Right atrium auricular region (tissue), 2 donors: ENCODE measurements around the gene ATP2B2. TPM values are rescaled to one million over a fixed set of nuclear protein-coding genes. Genes with fewer than 3 reads are reported as not detected.

Source experiments
- DNase-seq: peaks from one replicate; pipeline ENCODE4 v3.0.0-alpha.2; 2019; ENCODE audit warnings: low spot score
- H3K27ac ChIP-seq, 2 donors: fragments of 200-600 bp; sonication (generic); 1 replicate in 1 of 2; 2 replicates in 1 of 2; pipeline ENCODE4 v1.5.1; 2016 to 2019
- H3K27me3 ChIP-seq, 2 donors: fragments of 200-600 bp; sonication (generic); one replicate each; pipeline versions ENCODE4 v1.5.1 to v1.6.0; 2017 to 2019
- H3K36me3 ChIP-seq: fragments of 200-600 bp; sonication (generic); one replicate; pipeline ENCODE4 v1.5.1; 2016
- H3K4me1 ChIP-seq, 2 donors: fragments of 200-600 bp; sonication (generic); one replicate each; pipeline versions ENCODE4 v1.5.1 to v1.6.0; 2017 to 2019
- H3K4me3 ChIP-seq, 2 donors: fragments of 200-600 bp; sonication (generic); 1 replicate in 1 of 2; 2 replicates in 1 of 2; pipeline ENCODE4 v1.5.1; 2017 to 2019; ENCODE audit warnings: mild to moderate bottlenecking in 1 of 2, moderate library complexity in 1 of 2
- H3K9me3 ChIP-seq, 2 donors: fragments of 200-600 bp; sonication (generic); one replicate each; pipeline ENCODE4 v1.5.1; 2019
- total RNA-seq, 2 donors: library from RNA; depleted of rRNA; stranded (reverse); fragments of >200 nt; gene quantifications; one replicate each; pipeline ENCODE4 v1.1.0, GENCODE V29; 2016
- TF ChIP-seq, protein P1 (sequence below), 2 donors: fragments of 200-600 bp; sonication (generic); IDR thresholded peaks; one replicate each; pipeline ENCODE4 v1.5.1; 2019; ENCODE audit warnings: antibody characterized with exemption in 2 of 2

Gene ATP2B2
- total RNA-seq, 2 donors from 2014 or later, result 0.12 to 0.15 TPM

DNA sequence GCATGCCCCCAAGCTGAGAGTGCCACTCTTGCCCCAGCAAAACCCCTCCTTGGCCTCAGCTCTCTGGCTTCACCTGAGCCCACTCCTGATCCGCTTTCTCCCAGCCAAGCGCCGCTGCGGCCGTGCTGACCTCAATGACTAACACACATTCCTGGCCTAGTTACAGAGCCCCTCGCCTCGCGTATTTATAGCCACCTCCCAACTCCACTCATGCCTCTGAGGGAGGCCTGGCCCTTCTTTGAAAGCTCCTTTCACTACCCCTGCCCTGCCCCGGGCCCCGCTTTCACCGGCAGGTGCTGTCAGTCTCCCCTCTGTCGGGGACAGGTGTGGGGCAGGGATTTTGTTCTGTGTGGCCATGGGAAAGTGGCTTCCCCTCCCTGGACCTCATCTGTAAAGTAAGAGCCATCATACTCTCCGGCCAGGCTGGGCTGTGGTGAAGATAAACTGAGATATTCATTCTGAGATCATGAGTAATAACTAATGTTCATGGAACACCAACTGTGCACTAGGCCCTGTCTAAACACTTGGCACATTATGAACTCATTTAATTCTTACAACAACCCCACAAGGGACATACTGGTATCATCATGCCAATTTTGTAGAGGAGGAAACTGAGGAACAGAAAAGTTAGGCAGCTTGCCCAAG, 13.2 kb upstream of the ATP2B2 start:
- Histone ChIP-seq H3K4me3 (no peak overlapping the region), H3K9me3 (no peaks in the 10 kb centered on the region), H3K27ac (peak overlapping the region; percentile 29 to 62), H3K4me1 (peaks cover 0 to 28% of the 10 kb centered on the region in 2 donors), H3K36me3 (no peaks in the 10 kb centered on the region), H3K27me3 (no peaks in the 10 kb centered on the region)
- DNase-seq, result no peak
- TF ChIP-seq, protein P1, sequence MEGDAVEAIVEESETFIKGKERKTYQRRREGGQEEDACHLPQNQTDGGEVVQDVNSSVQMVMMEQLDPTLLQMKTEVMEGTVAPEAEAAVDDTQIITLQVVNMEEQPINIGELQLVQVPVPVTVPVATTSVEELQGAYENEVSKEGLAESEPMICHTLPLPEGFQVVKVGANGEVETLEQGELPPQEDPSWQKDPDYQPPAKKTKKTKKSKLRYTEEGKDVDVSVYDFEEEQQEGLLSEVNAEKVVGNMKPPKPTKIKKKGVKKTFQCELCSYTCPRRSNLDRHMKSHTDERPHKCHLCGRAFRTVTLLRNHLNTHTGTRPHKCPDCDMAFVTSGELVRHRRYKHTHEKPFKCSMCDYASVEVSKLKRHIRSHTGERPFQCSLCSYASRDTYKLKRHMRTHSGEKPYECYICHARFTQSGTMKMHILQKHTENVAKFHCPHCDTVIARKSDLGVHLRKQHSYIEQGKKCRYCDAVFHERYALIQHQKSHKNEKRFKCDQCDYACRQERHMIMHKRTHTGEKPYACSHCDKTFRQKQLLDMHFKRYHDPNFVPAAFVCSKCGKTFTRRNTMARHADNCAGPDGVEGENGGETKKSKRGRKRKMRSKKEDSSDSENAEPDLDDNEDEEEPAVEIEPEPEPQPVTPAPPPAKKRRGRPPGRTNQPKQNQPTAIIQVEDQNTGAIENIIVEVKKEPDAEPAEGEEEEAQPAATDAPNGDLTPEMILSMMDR (IDR thresholded peaks at IDR 0.05), result no peak

DNA sequence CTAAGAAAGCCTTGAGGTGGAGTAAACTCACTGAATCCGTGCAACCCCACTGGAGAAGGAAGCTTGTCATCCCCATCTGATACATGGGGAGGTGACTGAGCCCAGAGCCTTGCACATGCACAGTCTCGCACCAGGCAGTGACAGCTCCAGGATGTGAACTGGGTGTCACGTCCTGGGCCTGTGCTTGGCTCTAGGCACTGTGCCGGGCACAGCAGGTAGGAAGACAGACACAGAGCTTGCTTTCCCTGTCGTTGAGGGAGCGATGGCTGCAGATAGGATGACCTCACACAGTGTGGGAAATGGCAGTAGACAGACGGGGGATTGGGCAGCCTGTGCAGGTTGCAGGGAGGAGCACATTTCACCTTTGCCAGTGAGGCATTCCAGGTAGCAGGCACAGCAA, 12.2 kb upstream of the ATP2B2 start:
- DNase-seq, result no peak
- no peaks in the 10 kb centered on the region for H3K9me3 ChIP-seq
- no peaks in the 10 kb centered on the region for H3K27me3 ChIP-seq
- no peak overlapping the region for H3K27ac ChIP-seq
- TF ChIP-seq, protein P1 (IDR thresholded peaks at IDR 0.05), result no peak
- H3K4me3 ChIP-seq, result no peak overlapping the region
- H3K4me1 ChIP-seq, result peaks cover 0 to 28% of the 10 kb centered on the region in 2 donors
- H3K36me3 ChIP-seq, result no peaks in the 10 kb centered on the region

DNA sequence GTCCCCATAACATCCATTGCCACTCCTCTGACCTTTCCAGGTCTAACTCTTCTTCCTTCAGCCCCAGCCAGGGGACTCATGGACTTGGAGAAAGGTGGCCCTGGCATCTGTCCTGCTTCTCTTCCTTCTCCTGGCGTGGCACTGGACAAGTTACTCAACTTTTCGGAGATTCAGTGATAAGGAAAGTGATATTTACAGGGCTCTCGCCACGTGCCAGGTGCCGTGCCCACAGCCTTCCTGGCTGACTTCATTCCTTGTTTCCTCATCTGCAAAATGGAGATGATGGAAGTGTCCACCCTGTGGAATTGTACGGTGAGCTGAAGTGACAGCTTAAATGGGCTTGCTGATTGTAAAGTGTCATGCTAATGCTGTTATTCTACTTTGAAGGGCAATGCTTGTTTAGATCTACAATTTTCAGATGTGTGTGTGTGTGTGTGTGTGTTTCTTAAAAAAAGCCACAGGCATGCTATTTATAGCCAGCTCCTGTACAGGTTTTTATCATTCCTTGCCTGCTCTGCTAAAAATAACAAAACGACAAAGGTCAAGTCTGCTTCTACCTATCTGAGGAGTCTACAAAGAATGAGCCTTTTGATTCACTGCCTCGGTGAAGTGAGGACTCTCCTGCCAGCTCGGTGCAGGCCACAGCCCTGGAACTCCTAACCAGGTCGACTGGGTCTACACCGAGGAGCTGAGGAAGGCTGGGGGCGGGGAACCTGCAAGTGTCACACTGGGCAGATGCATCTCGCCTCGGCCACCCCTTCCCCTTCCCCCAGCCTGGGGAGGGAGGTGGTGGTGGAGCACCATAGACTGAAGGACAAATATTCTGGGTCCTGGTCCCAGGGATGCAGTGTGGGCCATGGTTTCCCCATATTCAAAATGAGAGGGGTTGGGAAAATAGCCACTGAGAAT, 11.4 kb upstream of the ATP2B2 start:
- Histone ChIP-seq H3K9me3 (no peaks in the 10 kb centered on the region), H3K4me3 (no peak overlapping the region), H3K36me3 (no peaks in the 10 kb centered on the region), H3K4me1 (peaks cover 0 to 28% of the 10 kb centered on the region in 2 donors), H3K27me3 (no peaks in the 10 kb centered on the region), H3K27ac (no peak overlapping the region)
- TF ChIP-seq, protein P1 (IDR thresholded peaks at IDR 0.05), result no peak
- no peak for DNase-seq

DNA sequence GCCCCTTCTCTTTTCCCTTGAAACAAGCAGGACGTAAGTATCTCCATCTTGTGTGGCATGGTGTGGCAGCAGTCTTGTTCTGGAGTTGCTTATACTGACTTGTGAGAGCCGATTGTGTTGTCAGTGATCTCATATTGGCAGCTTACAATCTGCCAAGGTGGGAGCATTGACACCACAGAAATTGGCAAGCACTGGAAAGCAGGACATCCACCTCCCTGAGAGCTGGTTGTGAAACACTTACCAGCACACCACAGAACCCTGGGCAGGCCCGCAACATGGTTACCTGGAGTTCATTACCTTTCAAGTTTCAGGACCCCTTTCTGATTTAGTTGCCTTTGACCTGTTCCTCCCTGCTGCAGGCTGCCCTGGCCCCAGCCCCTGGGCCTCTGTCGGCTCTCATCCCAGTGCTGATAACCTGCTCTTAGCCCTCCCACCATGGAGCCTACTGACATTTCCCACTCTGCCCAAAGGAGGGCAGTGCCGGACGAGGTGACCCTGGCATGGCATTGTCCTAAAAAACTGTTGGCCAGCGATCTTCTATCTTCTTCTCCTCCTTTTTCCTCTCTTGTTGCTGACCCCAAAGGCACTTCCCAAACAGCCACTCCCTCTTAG, 10.6 kb upstream of the ATP2B2 start:
- Histone ChIP-seq H3K36me3 (no peaks in the 10 kb centered on the region), H3K4me3 (no peak overlapping the region), H3K4me1 (peaks cover 0 to 28% of the 10 kb centered on the region in 2 donors), H3K9me3 (no peaks in the 10 kb centered on the region), H3K27me3 (no peaks in the 10 kb centered on the region), H3K27ac (no peak overlapping the region)
- DNase-seq, result no peak
- TF ChIP-seq, protein P1 (IDR thresholded peaks at IDR 0.05), result no peak

DNA sequence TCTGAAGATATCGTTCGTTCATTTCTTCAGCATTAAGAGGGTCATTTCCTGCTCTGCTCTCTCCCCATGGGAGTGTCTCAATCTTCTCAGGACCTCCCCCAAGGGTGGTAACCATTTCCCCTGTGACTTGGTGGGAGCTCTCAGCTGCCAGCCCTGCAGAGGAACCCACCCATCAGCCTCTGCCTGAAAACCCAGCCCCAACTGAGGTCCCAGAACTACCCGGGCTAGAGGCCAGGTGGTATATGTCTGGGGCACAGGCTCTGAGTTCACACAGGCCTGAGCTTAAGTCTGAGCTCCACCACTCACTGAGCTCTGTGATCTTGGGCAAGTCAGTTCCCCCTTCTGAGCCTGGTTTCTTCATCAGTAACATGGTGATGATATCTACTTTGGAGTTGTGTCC, 10.0 kb upstream of the ATP2B2 start:
- no peak overlapping the region for H3K4me3 ChIP-seq
- no peaks in the 10 kb centered on the region for H3K9me3 ChIP-seq
- H3K27ac ChIP-seq, result no peak overlapping the region
- no peak for DNase-seq
- H3K27me3 ChIP-seq, result no peaks in the 10 kb centered on the region
- H3K36me3 ChIP-seq, result no peaks in the 10 kb centered on the region
- TF ChIP-seq, protein P1 (IDR thresholded peaks at IDR 0.05), result no peak
- peaks cover 0 to 28% of the 10 kb centered on the region in 2 donors for H3K4me1 ChIP-seq
